HG03066 (cell line): Measurements from ENCODE around the gene TAOK1.

Experiments used
- ATAC-seq: cut with Tn5 transposase; IDR thresholded peaks from one replicate; pipeline ENCODE4 v1.9.1; 2021; ENCODE audit warnings: low read depth; ENCODE audit not compliant: unreplicated experiment

The TAOK1 gene

DNA sequence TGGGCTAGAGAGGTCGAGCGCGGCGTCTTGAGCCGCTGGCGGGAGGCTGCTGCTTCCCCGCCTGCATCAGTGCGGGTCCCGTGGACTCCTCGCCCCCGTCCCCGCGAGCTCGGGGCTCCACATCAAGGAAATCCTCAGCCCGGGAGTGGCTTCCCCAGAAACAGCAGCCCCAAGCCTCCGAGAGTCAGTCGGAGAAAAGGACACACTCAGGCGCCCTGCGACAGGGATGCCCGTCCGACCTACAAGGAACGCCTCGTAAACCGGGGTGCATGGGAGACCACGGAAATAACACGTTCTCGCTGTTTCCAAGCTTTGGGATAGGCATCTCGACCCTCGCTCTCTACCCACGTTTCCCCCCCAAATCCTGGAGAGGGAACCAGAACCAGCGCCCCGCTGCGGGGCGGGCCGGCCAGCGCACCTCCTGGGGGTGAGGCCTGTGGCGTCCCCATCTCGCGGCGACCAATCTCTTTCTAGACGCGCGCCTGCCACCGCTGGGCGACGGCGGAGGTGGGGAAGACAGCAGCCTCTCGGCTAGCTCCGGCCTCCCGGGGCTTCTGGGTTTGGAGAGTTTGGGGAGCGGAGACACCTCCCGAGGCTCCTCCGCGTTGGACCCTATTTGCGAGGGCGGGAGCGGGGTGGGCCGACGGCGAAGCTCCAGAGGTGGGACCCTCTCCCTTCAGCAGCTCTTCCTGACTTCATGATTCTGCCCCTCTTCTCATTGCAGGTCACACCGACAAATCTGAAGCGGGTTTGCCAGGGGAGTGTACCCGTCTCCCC lies 177.6 kb downstream of the TAOK1 start:
- ATAC-seq = peak; percentile 45

DNA sequence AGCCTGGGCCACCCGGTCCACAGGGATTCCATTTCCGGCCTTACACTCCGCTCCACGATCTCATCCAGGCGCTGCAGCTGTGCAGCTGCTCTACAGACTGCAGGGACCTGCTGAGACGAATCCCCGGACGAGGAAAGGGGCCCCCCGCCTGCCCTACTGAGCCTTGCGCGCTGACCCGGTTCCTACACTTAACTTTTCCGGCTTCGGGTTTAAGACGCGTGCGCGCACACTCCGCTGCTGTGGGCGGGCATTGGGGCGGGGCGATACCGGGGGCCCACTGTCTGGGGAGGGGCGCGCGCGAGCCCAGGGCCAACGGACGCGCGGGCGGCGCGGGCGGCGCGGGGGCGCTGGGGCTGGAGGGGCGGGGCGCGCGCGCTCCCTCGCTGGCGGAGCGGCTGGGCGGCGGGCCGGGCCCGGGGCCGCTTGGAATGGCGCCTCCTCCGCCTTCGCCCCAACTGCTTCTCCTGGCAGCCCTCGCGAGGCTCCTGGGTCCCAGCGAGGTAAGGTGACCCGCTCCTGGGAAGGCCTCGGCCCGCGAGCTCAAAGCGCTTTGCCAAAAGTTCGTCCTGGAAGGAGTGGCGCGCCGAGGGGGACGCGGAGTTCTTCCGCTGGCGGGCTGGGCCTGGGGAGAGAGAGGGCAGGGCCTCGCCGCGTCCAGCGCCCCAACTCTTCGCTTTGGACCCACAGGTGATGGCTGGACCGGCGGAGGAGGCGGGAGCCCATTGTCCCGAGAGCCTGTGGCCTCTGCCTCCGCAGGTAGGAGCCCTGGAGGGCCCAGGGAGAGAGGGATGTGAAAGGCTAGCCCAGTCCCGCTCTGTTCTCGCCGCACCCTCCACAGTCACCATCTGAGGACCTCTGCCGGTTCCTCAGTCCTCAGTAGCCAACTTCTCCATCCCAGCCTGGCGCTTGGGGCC lies 178.4 kb downstream of the TAOK1 start, which contains the start of gene TP53I13:
Gene TP53I13, plus strand, starts transcription at position 371 of the 914 bp plus-strand sequence. Its CDS starts 58 bp downstream, at position 429.
- ATAC-seq = peak; percentile 37

DNA sequence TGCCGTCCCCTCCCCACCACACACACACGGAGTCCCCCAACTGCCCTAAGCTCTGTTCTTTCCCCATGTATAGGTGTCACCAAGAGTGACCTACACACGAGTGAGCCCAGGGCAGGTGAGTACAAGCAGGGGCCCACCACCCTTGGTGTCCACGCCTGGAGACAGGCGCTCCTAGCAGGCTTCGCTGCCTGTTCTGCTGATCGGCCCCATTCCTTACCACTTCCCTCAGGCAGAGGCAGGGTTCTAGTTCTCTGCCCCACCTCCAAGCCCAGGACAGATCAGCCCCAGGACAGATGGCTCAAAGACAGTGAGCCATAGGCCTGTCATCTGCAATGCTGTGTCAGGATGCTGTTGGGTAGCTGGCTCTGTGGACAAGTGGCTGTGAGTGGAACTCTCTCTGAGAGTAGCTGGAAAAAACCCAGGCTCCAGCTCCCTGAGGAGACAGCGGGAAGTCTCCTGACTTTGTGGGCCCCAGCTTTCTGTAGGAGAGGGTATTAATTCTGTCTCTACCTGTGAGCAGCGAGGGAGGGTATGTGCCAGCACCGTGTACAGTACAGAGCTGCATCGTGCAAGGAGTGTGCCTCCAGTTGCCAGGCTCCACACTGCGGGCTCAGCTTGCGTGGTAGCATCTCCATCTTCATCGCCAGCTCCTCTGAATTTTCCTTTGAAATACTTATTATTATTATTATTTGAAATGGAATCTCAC lies 179.2 kb downstream of the TAOK1 start:
- no peak for ATAC-seq

DNA sequence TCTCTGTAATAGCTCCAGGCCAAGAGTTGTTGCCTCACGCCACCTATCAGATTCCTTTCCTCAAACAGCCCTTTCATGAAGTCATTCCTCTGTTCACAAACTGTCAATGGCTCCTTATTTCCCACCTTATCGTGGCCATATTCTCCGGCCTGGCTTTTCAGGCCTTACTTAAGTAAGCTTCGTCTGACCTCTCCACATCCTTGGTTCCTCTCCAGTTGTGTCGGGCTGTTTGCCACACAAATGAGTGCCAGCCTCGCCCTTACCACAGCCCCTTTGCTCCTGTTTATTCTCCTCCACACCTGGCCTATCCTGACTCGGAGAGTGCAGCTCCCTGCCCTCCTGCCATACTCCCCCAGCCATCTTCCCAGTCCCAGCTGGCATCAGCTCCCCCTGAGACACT lies 180.4 kb downstream of the TAOK1 start:
- no peak for ATAC-seq

DNA sequence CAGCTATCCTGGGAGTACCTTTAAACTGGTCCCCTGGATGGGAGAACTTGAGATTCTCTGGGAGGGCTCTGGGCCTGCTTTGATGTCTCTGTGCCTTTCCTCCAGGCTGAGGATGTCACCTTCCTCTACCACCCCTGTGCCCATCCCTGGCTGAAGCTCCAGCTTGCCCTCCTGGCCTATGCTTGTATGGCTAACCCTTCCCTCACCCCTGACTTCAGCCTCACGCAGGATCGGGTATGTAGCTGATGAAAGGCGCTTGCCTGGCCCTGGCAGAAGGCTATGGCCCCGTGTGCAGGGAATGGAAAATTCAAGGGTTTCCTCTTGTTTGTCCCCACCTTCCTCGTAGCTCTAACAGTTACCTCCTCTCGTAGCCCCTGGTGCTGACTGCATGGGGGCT lies 181.3 kb downstream of the TAOK1 start:
- no peak for ATAC-seq

DNA sequence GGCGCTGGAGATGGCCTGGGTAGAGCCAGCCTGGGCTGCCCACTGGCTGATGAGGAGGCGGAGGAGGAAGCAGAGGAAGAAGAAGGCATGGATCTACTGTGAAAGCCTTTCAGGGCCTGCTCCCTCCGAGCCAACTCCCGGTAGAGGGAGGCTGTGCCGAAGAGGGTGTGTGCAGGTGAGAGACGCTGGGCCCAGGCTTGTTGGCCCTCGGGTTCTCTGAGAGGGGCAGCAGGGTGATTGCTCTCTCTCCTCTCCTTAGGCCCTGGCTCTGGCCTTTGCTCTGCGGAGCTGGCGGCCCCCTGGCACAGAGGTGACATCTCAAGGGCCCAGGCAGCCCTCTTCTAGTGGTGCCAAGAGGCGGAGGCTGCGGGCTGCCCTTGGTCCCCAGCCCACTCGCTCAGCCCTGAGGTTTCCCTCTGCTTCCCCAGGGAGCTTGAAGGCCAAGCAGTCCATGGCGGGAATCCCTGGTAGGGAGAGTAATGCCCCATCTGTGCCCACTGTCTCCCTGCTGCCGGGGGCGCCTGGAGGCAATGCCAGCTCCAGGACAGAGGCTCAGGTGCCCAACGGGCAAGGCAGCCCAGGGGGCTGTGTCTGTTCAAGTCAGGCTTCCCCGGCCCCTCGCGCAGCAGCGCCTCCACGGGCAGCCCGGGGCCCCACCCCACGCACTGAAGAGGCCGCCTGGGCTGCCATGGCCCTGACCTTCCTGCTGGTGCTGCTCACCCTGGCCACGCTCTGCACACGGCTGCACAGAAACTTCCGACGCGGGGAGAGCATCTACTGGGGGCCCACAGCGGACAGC lies 181.9 kb downstream of the TAOK1 start:
- ATAC-seq = no peak

DNA sequence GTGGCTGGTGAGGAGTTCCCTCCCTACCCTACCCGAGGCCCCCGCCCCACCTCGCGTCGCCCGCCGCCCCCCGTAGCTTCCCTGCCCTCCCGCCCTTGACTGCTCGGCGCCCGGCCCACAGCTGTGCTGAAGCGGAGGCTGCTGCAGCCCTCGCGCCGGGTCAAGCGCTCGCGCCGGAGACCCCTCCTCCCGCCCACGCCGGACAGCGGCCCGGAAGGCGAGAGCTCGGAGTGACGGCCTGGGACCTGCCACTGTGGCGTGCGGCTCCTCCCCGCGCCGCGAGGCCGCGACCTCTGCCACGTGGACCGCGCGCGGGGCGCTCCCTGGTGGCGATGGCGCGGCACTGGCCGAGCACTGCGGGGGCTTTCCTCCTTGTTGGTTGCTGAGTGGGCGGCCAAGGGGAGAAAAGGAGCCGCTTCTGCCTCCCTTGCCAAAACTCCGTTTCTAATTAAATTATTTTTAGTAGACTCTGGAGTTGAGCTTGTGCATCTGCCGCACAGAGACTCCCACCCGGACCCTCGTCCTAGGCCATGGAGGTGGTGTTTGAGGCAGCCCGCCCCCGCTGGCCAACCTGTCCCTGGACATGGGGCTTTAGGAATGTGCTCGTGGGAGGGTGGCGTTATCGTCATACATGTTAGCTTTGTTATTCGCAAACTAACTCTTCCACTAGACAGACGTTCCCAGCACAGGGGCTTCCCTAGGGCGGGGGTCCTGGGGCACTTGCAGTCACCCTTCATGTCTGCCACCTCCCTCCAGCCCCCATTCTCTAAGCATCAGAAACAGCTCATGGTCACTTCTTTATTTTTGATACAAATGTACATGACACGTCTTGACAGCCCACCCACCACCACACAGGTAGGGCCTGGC lies 182.8 kb downstream of the TAOK1 start:
- no peak for ATAC-seq

DNA sequence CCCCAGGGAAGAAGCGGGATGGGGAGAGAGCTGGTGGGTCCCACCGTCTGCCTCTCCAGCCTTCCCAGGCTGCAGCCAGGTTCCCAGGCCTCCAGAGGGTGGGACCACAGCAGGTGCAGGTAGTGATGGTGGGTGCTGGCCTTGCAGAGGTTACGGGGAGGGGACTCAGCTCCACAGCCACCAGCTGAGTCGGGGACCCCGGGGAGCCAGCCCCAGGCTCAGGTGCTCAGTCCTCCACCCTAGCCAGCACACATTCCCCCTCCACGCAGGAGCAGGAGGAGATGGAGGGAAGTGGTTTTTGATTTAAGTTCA lies 183.4 kb downstream of the TAOK1 start:
- no peak for ATAC-seq

DNA sequence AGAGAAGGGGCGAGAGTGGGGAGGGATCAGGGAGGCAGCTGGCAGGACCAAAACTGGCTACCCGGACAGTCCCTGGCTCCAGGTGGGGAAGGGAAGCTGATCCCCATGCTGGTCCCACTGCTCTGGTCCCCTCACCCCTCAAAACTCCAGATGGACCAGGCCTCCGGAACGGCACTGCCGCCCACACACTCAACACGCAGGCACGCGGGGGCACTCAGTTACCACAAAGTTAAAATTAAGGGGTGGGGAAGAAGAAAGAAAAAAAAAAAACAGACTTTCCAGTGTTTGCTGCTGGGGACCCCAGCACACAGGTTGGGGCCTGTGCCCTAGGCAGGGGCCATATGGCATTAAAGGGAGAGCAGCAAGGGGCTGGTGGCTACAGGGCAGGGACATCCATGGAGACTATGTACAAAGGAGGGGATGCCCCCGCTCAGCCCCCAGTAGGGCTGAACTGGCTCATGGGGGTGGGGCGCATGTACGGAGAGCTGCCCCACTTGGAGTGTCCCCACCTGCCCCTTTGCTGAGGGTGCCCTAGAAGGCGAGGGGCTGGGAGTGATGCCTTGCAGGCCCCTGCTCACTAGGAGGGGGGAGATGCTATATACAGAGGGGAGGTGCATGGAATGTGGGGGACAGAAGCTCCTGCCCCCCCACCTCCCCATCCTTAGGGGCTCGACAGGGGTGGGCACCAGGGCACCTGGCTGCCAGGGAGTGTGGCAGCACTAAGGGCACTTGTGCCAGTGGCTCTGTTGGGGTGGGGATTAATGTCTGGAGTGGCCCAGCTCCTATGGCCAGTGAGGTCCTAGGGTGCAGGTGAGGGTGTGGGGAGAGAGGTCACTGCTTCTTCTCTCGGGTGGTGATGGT lies 183.9 kb downstream of the TAOK1 start:
- ATAC-seq = no peak

DNA sequence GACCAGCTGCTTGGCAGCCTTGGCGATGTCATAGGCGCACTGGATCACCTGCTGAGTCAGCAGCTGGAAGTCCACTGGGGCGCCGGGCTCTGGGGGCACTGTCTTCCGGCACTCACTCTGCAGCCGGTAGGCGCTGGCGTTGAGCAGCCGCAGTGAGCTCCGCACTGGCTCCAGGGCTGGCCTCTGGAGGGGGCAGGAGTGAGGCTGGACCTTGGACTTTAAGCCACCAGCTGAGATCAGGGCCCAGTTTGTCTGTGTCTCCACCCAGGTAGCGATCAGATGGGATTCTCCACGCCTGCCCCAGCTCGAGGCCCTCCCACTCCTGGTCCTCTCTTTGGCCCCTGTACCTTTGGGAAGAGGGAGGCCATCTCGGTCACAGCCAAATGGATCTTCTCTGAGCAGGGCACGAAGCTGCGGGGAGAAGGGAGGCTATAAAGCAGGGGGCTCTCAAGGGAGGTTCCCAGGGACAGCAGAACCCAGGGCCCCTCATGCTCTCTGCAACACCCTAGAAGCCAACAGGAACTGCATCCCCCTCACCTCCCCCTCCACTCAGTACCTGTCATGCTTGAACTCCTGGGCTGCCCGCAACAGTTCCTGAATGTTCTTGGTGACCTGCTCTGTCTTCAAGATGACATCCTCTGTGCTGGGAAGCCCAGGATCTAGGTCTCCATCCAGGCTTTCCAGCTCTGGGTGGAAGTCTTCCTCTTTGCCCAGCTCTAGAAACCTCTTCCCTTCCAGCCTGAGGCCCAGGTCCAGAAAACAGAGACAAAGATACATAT lies 184.8 kb downstream of the TAOK1 start:
- ATAC-seq = no peak

DNA sequence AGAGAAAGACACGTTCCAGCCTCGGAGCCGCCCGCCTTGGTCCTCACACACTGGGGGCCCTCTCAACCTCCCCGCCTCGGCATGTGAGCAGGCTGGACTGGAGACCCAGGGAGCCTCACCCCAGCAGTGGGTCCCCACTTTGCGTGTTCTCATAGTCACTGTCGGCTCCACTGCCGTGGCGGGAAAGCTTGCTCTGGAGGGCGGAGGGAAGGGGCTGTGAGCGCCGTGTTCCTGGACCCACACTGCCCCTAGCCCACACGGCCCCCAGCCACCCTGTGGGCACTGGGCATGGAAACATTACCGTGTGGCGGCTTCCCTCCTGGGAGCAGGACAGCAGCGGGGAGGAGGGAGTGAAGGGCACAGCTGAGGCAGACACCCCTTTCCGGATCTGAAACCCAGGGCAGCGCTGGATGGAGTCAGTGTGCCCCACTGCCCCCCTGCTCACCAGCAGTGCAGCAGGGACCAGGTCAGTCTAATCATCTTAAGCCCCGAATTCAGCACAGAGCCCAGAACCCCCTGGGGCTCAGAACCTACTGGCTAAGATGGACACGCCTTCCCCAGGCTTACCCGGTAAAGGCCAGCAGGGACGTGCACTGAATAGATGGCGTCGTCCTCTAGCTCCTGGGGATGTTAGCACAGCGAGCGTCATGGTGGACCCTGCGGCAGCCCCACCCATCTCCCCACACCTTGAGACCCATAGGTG lies 185.5 kb downstream of the TAOK1 start:
- no peak for ATAC-seq

DNA sequence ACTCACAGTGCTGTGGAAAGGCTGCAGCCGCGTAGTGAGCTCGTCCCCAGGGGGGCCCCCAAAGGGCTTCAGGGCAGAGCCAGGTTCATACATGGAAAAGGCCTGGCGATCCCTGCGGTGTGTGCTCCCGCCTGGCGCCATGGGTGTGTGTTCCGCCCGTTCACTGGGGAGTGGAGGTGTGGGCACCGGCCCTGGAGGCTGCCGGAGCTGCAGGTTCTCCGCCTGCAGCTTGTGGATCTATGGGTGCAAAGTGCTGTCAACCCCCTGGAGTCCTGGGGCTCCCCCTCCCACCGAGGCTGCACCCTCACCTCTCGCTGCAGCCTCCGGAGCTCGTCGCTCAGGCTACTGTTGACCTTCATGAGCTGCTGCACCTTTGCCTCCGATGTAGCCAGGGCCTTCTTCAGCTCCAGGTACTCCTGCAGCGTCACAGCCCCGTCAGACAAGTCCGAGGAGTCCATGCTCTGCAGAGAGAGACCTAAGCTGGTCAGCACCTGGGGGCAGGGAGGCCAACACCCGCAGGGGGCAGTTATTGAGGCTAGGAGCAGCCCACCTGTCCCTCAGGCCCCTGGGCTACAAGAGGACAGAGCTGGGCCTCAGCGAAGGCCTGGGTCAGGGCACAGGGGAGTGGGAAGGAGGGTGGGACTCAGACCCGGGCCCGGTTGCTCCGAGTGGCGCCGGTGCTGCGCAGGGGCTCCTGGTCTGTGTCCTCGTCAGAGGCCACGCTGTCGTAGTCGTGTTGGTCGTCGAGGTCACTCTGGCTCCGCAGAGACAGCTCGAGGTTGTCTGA lies 186.2 kb downstream of the TAOK1 start:
- no peak for ATAC-seq

DNA sequence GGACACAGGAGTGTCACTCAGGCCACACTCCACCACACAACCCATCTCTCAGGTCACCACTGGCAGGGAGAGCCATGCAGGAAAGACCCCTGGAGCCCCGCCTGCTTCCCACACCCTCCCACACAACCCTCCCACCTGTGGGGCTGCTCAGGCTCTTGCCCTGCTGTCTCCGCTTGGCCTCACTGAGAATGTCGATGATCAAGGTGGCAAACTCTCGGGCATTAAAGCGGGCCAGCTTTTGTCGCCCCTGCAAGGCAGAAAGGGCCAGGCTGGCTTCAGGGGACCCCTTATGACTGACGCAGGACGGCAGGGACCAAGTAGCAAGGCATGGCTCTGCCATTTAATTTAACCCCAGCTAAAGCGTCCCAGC lies 186.8 kb downstream of the TAOK1 start:
- no peak for ATAC-seq

DNA sequence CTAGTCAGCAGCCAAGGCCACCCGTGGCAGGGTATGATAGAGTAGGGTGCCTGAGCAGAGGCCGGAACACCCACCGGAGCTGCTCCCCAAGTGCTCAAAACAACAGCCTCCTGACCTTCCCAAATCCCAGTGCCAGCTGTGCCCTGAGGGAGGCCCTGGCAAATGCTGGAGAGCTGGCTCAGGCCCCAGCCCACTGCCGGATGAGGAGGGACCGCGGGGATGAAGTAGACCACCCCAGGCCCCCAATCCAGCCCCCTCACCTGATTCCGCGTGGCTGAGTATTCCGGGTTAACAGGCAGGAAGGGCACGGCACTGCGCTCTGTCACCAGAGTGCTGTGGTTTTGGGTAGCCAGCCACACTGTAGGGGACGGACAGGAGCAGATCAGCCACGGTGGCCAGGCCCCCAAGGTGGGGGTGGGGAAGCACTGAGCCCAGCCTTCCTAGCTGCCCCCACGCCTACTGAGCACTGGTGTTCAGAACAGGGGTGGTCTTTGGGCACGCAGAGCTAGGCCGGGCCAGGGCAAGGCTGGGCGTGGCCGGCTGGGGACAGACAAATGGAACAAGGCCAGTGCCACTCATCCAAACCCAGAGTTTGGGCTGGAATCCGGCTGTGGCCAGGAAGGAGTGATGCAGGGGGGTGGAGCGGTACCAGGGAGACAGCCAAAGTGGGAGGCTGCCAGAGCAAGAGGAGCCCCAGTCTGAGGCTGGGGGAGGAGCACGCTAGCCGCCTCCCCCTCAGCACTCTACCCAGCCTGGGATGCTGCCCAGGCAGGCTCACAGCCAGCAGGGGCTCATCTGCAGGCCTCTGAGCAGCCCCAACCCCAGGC lies 187.4 kb downstream of the TAOK1 start:
- no peak for ATAC-seq

DNA sequence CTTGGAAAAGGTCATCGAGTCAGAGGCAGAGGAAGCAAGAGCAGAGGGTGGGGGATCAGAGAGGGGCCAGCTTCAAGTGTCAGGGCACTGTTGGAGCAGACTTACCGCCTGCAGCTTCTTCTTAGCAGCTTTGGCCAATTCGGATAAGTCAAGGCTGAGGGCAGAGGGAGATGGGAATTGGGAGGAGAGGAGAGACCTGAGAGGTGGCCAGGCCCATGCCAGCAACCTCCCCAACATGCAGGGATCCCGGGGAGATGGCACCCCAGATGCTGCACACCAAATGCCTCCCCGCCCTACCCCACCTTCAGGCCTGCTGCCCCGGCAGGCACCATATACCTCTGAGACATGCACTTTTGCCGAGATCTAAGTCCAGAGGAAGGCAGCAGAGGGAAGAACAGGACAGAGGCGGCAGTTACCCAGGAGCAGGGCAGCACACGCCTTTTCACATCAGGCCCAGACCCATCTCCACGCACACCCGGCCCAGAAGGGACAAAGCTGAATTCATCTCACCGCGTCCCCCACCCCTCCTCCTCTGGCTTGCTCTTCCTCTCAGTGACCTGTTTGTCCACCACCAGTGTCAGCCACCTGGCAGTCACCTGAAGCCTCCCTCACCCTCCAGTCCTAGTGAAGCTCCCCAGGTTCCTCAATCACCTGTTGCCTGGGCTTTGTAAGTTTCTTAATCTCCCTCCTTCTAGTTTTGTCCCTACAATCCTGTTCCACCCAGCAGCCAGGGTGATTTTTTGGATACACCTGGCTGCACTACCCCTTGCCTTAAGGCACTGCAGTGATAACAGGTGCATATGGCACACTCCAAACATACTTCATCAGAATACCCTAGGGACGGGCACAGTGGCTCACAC lies 188.7 kb downstream of the TAOK1 start:
- no peak for ATAC-seq
